NOMO-1 treated with dmso at 0.1 percent for 144 hours (cell line): ENCODE data around the gene MYL2.

Source experiments
- DNase-seq: peaks from one replicate; lab custom pipeline; 2025; ENCODE audit not compliant: unreplicated experiment; lab: John Stamatoyannopoulos, UW

Gene MYL2

DNA sequence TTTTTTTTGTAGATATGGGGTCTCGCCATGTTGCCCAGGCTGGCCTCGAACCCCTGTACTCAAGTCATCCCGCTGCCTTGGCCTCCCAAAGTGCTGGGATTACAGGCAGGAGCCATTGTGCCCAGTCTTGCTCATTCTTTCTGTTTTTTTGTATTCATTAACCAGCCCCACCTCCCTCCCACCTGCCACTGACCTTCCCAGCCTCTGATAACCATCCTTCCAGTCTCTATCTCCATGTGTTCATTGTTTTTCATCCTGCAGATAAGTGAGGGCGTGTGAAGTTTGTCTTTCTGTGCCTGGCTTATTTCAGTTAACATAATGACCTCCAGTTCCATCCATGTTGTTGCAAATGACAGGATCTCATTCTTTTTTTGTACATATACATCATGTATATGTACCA is 19.0 kb downstream of the MYL2 start:
- DNase-seq = no peak

GRCh38 chr12:110896559-110896958 is 23.8 kb downstream of the MYL2 start:
- DNase-seq = no peak

DNA sequence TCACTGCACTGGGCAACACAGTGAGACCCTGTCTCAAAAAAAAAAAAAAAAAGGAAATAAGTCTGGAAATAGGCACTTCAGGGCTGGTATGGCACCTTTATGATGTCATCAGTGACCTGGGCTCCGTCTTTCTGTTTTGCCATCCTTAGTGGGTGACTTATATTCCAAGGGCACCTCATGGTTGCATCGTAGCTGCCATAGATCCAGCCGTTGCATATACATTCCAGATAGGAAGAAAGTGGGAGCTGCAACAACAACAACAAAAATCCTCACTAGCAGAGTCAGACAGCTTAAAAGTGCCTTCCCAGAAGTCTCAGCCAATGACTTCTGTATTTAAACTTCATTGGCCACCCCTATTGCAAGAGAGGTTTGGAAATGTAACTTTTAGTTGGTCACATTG is 26.4 kb downstream of the MYL2 start:
- no peak for DNase-seq

GRCh38 chr12:110889361-110889760 is 31.0 kb downstream of the MYL2 start:
- no peak for DNase-seq

- DNase-seq = no peak
These were observed 32.0 kb downstream of the MYL2 start for GRCh38 chr12:110888256-110888991.

- DNase-seq = no peak
These were observed 35.1 kb downstream of the MYL2 start for GRCh38 chr12:110885152-110885840.

DNA sequence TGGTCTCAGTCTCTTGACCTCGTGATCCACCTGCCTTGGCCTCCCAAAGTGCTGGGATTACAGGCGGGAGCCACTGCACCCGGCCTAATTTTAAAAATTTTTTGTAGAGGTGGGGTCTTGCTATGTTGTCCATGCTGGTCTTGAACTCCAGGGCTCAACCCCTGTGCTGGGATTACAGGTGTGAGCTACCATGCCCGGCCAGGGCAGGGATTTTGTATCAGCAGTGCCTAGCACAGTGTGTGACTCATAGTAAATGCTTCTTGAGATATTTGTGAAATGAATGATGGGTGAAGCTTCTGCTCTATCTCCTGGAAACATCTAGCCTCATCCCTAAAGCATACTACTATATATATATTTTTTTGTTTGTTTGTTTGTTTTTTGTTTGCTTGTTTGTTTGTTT is 37.1 kb downstream of the MYL2 start:
- no peak for DNase-seq

GRCh38 chr12:110880651-110881050 is 39.7 kb downstream of the MYL2 start:
- no peak for DNase-seq

- DNase-seq = no peak
These were observed 45.6 kb downstream of the MYL2 start for GRCh38 chr12:110874781-110875180.

DNA sequence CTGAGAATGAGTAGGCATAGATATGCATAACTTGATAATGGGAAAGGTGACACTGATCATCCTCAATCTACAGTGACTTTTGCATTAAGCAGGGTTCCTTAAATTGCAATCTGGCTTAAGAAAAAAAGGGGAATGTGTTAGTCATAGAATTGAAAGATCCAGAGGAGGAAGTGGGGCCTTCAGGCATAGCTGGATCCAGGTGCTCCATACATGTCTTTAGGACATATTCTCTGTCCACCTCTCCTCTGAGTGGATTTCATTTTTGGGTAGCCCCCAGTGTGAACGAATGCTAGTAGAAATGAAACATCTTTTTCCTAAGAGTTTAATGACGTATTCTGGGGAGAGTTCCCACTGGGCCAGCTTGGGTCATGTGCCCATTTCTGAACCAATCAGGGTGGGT is 46.0 kb downstream of the MYL2 start:
- no peak for DNase-seq

- no peak for DNase-seq
These were observed 48.3 kb downstream of the MYL2 start for GRCh38 chr12:110872100-110872499.

GRCh38 chr12:110869803-110870202 is 50.6 kb downstream of the MYL2 start:
- no peak for DNase-seq

- peak; percentile 81 for DNase-seq
These were observed 51.4 kb downstream of the MYL2 start for GRCh38 chr12:110869026-110869425.

- DNase-seq = no peak
These were observed 54.9 kb downstream of the MYL2 start for GRCh38 chr12:110865521-110865920.

- DNase-seq = no peak
These were observed 57.2 kb downstream of the MYL2 start for GRCh38 chr12:110863161-110863560.

DNA sequence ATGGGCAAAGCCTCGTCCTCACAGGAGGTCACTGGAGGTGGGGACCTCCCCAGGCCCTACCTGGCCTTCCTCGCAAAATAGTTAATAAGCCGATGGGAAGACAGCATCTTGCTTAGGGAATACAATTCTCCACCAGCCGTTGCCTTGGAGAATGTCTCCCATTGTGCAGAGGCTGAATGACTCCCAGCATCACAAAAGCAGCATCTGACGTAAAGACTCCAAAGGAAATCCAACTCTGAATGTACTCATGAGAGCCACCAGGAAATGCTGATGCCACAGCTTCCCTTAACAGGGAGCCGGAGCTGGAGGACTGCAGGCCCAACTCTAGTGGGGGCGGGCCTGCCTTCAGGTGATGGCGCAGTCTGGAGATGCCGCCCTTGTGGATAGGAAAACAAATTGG is 58.0 kb downstream of the MYL2 start:
- no peak for DNase-seq

DNA sequence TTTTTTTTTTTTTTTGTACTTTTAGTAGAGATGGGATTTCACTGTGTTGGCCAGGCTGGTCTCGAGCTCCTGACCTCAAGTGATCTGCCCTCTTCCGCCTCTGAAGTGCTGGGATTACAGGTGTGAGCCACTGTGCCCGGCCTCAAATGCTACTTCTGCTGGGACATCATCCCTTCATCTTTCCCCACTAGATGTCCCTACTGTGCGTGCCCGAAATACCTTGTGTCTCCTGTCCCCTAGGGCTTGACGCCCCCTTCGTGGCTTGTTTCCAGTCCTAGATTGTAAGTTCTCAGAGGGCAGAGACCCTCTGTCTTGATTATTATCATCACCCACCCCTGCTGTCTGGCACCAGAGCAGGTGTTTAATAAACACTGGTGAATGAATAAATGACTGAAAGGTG is 58.6 kb downstream of the MYL2 start:
- DNase-seq = no peak
